ENCODE measurements around the gene CRY1. TPM values are rescaled to one million over a fixed set of nuclear protein-coding genes. Genes with fewer than 3 reads are reported as not detected.

Gene CRY1
- total and polyA plus RNA-seq, 2 of the 4 experiments (the other 2 are of a cell fraction), result 5.9 to 9.9 TPM

- no peak overlapping the region for H3K56ac ChIP-seq (ENCODE audit: extremely low read depth, insufficient read depth, low read length)
- no peak overlapping the region for H2AFZ ChIP-seq (replicated peaks; ENCODE audit: low read length, poor library complexity)
- H3K79me1 ChIP-seq (ENCODE audit: low read depth in 1 of 2, low read length in 2 of 2), result peaks cover 8 to 36% of the 10 kb centered on the region in 2 experiments
- no peak overlapping the region for H3K27ac ChIP-seq (ENCODE audit: insufficient read depth, low read length)
- peak overlapping the region; percentile 85 for H3K4me3 ChIP-seq (ENCODE audit: insufficient read depth, low read depth, low read length)
- peak overlapping the region; percentile 96 for H3K4me2 ChIP-seq (ENCODE audit: low read depth, low read length)
- peak overlapping the region; percentile 19 for H2BK5ac ChIP-seq (ENCODE audit: low read depth, low read length, poor library complexity, severe bottlenecking)
- no peak overlapping the region for H2BK15ac ChIP-seq (ENCODE audit: low read depth, low read length)
- ATAC-seq (ENCODE audit: low read depth) (no peak), DNase-seq (no peak)
- no CpG with 5 or more reads among the region's 1 CpG for WGBS, 2 experiments (ENCODE audit: extremely low coverage in 2 of 2, insufficient read length in 1 of 2)
- no peaks in the 10 kb centered on the region for H3K9me3 ChIP-seq (ENCODE audit: control insufficient read depth, insufficient read depth, low read length)
- no peak overlapping the region for H4K91ac ChIP-seq (ENCODE audit: insufficient read depth, low read depth, low read length)
- H3K4me1 ChIP-seq (ENCODE audit: control insufficient read depth, insufficient read depth, low read length), result peaks cover 8% of the 10 kb centered on the region
- H3K9ac ChIP-seq (ENCODE audit: low read depth, low read length), result peak overlapping the region; percentile 94
- H2BK120ac ChIP-seq (ENCODE audit: low read depth, low read length), result no peak overlapping the region
- no peaks in the 10 kb centered on the region for H3K27me3 ChIP-seq (ENCODE audit: control insufficient read depth, insufficient read depth, low read length)
- H2BK20ac ChIP-seq (ENCODE audit: low read depth, low read length), result no peak overlapping the region
- POLR2A ChIA-PET (ENCODE audit: unreplicated experiment), result interaction anchor here (0.6 to 0.7 kb wide), 2 partner anchors 26 to 698 kb away, joined by 3 read pairs; no protein-coding TSS in a partner anchor
- dilution Hi-C loops (cut with HindIII; ENCODE audit: low sequenced_read_pairs, unreplicated experiment) (no loop called here), intact Hi-C loops (cut with micrococcal nuclease) (no loop called here), in situ Hi-C loops (cut with MboI; ENCODE audit: low sequenced_read_pairs) (no loop called here)
- peaks cover 49% of the 10 kb centered on the region for H4K20me1 ChIP-seq (ENCODE audit: insufficient read depth, low read length)
- H3K4ac ChIP-seq (ENCODE audit: low read depth, low read length), result no peak overlapping the region
- no peak overlapping the region for H3K18ac ChIP-seq (ENCODE audit: low read depth, low read length)
- no peak overlapping the region for H2AK9ac ChIP-seq (replicated peaks; ENCODE audit: low read depth, low read length, poor library complexity)
- no peak overlapping the region for H2AK5ac ChIP-seq (ENCODE audit: low read depth, low read length)
- CTCF ChIA-PET, result interaction anchor here (0.5 kb wide), 1 partner anchor 890 kb away, joined by 3 read pairs; no protein-coding TSS in a partner anchor
- no peak overlapping the region for H4K5ac ChIP-seq (ENCODE audit: low read depth, low read length)
- BruUV-seq (replicated peaks), result TSS peak; percentile 46
- no peak overlapping the region for H4K8ac ChIP-seq (ENCODE audit: low read depth in 2 of 2, low read length in 2 of 2)
- H3K36me3 ChIP-seq (ENCODE audit: control insufficient read depth, insufficient read depth, low read length), result peaks cover 10% of the 10 kb centered on the region
- no peak for TF ChIP-seq USF2 (IDR thresholded peaks at IDR 0.05; ENCODE audit: low read depth, low read length)
- TF ChIP-seq SMC3 (IDR thresholded peaks at IDR 0.05; ENCODE audit: low read depth, low read length), result no peak
- TF ChIP-seq RAD21 (IDR thresholded peaks at IDR 0.05; ENCODE audit: low read length), result no peak
- no peak for TF ChIP-seq CTCF (conservative IDR thresholded peaks at IDR 0.05; ENCODE audit: low read depth, low read length)
- TF ChIP-seq, protein P1, sequence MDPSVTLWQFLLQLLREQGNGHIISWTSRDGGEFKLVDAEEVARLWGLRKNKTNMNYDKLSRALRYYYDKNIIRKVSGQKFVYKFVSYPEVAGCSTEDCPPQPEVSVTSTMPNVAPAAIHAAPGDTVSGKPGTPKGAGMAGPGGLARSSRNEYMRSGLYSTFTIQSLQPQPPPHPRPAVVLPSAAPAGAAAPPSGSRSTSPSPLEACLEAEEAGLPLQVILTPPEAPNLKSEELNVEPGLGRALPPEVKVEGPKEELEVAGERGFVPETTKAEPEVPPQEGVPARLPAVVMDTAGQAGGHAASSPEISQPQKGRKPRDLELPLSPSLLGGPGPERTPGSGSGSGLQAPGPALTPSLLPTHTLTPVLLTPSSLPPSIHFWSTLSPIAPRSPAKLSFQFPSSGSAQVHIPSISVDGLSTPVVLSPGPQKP (IDR thresholded peaks at IDR 0.05; ENCODE audit: borderline replicate concordance, low read depth, low read length), result no peak
- no peak for TF ChIP-seq POLR2A (IDR thresholded peaks at IDR 0.05; ENCODE audit: low read depth, low read length)
- no peak for TF ChIP-seq RCOR1 (IDR thresholded peaks at IDR 0.05; ENCODE audit: insufficient replicate concordance, low read length)
- no peak for TF ChIP-seq CHD1 (IDR thresholded peaks at IDR 0.05; ENCODE audit: low read depth, low read length)
- no peak for TF ChIP-seq CEBPB (IDR thresholded peaks at IDR 0.05; ENCODE audit: low read depth, low read length)
- TF ChIP-seq MAFK (IDR thresholded peaks at IDR 0.05; ENCODE audit: low read depth, low read length), result no peak
- TF ChIP-seq MAZ (IDR thresholded peaks at IDR 0.05; ENCODE audit: borderline replicate concordance, low read depth, low read length), result no peak
- no peak for TF ChIP-seq FOS (IDR thresholded peaks at IDR 0.05; ENCODE audit: low read depth, low read length)
- TF ChIP-seq NFE2L2 (IDR thresholded peaks at IDR 0.05; ENCODE audit: low read depth, low read length), result no peak
- no peak for TF ChIP-seq RFX5 (IDR thresholded peaks at IDR 0.05; ENCODE audit: low read depth, low read length)
- no peak for TF ChIP-seq MXI1 (IDR thresholded peaks at IDR 0.05; ENCODE audit: borderline replicate concordance, low read depth, low read length)
- no peak for TF ChIP-seq BHLHE40 (IDR thresholded peaks at IDR 0.05; ENCODE audit: low read depth, low read length)
- H3K9me1 ChIP-seq (ENCODE audit: insufficient read depth, low read length), result peaks cover 6% of the 10 kb centered on the region; the same call in 1 of the 2 replicates
- peak overlapping the region; percentile 79; the same call in 1 of the 2 replicates for H3K23ac ChIP-seq (ENCODE audit: low read depth, low read length)
- no peak overlapping the region; the same call in 1 of the 2 replicates for H3K14ac ChIP-seq (replicated peaks; ENCODE audit: low read depth, low read length)
Observed at GRCh38 chr12:106957583-106957982, 135.8 kb downstream of the CRY1 start.

Data from IMR-90 (cell line).